HL-60/S4 treated with retinoic acid at 250 ng/mL for 4 days and 3 days (cell line): ENCODE data around the gene CASTOR1.

Experiments used
- in situ Hi-C: fragments of 300-500 bp; cut with MboI; formaldehyde crosslinking; loops from 2 replicates; pipeline ENCODE4 v1.7.0; 2022; ENCODE audit warnings: low sequenced_read_pairs

Gene CASTOR1

DNA sequence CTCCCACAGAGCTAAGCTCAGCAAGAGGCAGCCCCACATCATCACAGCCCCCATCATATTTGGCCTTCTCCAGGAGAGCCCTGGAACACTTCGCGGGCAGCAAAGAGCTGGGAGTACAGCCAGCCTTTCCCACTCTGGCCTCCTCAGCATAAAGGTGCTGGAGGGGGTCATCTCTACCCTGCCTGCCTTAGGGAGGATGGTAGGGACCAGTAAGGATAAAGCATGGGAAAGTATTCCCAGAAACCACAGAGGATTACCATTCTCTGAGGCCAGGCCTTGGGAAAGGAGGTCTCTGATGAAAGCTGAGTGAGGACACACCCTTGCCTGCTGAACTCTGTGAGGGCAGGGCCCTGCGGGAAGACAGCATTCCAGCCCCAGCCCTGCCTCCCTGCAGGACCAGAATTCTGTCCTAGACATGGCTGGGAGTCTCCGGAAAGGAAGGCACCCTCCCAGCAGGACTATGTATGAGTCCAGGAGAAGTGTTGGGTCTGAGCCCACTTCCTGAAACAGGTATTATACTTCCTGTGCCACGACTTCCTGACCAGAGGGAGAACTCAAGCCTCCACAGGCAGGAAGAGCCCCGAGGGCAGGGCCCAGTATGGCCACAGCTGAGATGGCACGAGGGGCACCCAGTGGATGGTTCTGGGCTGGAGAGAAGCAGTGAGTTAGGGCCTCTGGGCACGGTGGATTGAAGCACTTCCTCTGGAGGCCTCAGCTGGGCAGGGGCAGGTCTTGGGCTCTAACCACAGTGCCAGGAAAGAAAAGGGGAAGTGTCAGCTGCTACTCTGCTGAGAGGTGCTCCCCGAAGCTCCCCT, 12.9 kb upstream of the CASTOR1 start:
- in situ Hi-C loops = no loop called here

DNA sequence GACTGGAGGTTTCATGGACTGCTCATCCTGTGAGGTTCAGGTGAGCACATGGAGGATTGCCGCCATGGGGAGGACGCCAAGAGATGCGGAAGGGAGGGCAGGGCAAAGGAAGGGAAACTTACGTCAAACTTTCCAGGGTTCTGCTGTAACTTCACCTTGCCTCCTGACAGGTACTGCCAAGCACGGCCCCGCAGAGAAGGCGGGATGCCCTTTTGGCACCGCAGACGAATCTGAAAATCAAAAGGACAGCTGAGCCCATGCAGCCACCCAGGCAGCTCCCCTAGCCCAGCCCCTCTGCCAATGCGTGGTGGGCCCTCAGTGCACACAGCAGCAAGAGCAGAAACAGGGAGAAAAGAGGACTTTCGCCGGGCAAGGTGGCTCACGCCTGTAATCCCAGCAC, 10.0 kb upstream of the CASTOR1 start:
- in situ Hi-C loops = no loop called here

DNA sequence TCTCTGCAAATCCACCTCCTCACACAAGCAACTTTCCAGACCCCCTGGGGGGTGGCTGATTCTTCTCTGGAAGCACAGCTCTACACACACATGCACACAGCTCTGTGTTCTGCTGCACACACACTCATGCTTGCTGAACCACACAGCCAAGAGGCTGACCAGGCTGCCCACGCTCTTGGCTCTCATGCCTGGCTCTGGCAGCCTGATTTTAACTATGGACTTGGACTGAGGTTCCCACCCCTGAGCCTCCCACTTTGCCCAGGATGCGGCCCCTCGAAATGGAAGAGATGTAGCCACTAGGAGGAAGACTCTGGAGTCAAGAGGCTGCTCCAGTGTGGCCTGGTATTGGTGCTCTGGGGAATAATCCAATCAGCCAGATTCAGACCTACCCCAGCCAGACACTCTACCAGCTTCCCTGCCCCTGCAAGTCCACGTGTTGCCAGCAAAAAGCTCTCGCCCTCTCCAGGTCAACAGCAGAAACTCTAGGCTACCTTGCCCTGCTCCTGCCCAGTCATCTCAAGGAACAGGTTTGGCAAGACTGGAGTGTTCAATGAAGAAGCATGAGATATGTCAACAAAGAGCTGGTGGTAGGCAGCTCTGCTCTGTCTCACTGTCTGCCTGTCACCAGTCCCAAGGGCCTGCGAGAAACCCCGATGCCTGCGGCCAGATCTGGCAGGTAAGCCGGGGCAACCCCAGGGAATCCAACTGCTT, 8.8 kb upstream of the CASTOR1 start:
- in situ Hi-C loops = no loop called here

DNA sequence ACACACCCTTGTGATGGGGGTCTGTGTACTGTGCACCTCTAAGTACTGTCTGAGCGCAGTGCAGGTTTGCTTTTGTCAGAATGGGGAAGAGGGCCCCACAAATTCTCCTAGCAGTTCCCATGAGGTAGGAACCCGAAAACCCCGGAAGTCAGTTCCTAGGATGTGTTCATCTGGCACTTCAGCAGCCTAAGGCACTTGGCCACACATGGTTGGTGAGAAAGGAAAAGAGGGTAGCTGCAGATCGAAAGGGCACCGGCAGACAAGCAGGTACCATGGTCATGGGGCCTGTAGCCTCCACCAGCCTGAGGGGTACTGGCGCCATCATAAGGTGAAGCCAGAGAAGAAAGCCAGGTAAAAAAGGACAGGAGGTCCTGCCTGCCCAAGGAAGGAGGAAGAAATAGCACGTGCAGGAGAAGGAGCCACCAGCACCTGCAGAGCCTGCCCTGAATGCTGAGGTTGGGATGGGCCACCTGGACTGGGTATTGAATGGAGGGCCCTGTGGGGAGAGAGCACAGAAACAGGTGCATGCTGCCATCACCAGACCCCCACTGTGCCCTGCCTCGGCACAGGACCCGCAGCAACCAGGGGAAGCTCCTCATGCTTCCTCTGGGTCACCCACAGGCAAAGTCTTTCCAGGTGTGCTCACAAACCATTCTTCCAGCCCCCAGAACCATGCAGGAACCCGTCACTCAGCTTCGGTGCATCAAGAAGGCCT, 8.1 kb upstream of the CASTOR1 start:
- in situ Hi-C loops = no loop called here

DNA sequence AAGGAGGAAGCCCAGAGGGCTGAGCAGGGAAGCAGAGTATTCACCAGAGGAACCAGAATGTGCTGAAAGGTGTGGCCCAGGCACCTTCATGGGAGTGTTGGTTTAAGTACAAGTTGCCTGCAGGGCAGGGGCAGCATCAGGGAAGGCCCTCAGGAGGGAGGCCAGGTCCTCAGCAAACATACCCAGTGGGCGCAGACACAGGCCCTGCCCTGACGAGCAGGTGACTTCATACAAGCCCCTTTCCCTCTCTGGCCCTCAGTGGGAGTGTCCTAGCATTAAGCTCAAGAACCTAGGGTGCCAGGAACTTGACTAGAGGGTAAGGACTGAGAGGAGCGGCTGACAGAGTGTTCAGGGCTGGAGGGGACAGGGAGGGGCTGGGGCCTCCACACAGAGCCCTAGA, 7.5 kb upstream of the CASTOR1 start:
- in situ Hi-C loops = no loop called here

DNA sequence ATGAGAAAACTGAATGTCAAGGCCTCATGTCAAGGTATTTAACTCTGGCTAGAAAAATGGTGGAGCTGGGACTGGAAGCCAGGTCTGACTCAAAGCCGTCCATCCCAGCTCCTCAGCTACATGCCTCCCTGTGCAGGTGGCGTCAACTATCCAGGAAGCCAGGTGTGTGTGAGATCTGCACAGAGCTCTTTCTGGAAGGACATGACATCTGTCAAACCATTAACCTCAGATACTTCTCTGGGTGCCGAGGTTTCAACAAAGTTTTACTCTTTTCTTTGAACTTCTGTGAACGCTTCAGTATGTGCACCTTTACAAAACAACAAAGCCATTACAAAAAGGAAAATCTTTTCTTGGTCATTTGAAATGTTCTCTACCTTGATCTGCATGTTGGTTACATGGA, 7.0 kb upstream of the CASTOR1 start:
- in situ Hi-C loops = no loop called here

DNA sequence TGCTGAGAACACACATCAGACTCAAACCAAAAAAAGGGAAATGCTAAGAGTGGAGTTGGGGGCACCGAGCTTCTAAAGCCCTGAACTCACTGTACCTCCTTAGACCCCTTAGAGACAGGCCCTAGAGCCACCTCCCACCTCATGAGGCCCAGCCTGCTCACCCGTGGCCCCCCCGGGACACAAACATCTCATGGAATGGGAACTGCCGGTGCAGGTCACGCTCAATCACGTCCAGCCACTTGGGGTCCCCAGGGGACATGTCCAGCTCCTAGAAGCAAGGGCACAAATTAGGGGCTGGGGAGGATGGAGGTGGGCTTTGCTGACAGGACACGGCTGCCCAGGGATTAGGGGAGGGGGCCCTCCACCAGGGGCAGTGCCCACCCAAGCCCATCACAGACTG, 6.3 kb upstream of the CASTOR1 start:
- in situ Hi-C loops = no loop called here

DNA sequence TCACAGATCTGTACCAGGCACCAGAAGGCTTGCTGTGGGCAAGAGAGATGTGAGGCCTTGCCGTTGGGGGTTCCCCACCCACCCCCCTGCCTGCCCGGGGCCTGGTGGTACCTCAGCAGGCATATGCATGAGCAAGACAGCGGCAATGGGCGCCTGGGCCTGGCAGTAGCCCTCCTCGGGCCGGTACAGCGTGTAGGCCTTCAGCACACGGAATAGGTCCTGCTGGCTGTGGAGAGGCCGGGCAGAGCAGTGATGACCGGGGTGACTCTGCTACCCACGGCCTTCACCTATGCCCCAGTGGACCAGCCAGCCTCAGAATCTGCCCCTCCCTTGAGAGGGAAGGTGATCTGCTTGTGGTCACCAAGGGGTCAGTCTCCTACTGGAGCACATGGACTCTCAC, 5.5 kb upstream of the CASTOR1 start:
- in situ Hi-C loops = no loop called here

DNA sequence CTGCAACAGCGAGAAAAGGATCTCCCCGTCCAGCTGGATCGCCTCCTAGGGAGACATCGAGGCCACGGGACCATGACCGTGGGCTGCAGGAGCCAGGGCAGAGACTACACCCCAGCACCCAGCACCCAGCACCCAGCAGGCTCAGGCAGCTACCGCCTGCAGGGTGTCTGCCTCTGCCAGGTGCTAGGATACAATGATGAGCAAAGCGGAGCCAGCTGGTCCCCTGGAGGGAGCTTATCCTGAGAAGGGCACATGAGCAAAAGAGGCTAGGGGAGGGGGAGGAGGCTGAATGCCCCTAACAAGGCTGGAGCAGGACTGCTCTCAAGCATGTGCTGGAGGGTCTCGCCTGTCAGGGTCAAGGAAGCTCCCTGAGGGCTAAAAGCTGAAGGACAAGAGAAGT, 4.8 kb upstream of the CASTOR1 start:
- in situ Hi-C loops = no loop called here

DNA sequence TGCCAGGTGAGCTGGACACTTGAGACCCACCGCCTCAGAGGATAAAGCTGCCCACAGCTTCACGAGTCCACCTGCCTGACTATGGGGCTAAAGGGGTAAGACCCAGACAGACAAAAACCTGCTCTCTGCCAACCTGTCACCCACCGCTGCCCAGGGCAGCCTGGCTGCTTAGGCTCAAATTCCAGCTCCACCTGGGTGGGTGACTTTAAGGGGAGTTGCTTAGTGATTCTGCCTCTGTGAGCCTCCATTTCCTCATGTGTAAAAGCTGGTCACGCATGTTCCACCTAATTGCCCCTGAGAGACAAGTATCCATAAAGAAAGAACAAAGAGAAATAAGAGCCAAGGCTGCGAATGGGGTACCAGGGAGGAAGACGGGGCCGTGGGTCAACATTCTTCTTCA, 3.7 kb upstream of the CASTOR1 start:
- in situ Hi-C loops = no loop called here

DNA sequence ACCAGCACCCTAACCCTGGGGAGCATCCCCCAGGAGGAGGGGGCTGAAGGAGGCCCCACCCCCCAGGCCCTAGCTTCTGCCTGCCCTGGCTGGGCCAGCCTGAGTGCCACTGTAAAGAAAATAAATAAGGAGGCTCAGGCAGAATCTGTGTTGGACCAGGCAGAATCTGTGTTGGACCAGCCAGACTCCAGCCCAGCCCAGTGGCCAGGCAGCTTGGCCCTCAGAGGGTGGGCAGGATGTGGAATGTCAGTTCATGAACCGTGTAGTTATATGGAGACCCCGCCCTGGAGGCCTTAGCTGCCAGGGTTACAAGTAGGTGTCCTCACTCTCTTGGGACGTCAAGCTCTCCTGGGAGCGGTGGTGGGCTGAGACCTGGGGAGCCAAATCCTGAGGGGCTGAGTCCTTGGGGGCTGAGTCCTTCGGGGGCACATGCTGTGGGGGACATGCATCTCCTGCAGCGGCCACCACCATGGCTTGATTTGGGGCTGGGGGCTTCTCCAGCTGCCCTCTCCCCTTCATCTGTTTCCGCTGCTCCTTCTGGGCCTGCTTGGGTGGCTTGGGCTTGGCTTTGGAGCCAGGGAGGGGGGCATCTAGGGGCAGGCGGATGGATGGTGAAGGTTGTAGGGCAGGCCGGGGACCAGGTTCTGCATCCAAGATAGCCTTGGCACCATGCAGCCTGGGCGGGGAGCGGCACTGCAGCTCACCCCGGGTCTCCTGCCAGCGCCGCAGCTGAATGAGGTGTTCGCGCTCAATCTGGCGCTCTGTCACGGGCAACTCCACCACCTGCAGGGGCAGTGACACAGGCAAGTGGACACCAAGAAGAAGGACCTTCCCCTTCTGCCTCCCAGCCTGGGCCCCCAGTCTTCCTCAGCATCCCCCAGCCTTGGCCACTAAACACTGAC, 3.0 kb upstream of the CASTOR1 start:
- in situ Hi-C loops = no loop called here

DNA sequence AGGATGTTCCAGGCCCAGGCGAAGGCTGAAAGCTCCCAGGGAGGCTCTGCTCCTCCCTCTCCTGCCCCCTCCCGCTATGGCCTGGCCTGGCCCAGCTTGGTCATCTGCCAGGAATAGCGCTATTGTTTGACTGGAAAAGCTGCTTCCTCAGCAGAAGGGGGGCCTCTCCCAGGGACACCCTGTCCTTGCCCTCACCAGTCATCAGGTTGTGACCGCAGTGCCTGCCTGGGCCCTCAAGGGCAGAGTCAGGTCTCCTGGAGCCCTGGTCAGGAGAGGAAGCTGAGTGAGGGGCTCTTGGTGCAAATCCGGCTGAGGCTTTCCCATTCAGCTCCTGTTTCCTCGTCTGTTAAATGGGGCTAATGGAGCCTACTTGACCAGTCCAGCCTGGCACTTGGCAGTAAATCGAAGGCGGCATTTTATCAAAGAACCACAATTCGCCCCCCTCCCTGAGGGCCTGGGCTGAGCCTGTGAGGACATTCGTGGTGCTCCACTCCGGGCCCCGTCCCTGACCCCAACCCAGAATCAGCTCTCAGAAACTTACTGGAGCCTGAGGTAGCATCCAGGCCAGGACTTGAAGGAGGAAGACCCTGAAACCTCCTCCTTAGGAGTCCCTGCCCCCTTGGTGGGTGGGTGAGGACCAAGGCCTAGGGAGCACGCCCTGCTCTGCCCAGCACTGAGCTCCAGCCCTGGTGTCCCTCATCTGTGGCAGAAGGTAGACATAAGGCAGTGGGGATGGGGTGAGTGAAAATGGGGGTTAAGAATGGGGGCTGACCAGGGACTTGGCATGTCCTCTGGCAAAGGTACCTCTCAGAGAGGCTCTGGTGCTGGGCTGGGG, 2.0 kb upstream of the CASTOR1 start:
- in situ Hi-C loops = no loop called here

DNA sequence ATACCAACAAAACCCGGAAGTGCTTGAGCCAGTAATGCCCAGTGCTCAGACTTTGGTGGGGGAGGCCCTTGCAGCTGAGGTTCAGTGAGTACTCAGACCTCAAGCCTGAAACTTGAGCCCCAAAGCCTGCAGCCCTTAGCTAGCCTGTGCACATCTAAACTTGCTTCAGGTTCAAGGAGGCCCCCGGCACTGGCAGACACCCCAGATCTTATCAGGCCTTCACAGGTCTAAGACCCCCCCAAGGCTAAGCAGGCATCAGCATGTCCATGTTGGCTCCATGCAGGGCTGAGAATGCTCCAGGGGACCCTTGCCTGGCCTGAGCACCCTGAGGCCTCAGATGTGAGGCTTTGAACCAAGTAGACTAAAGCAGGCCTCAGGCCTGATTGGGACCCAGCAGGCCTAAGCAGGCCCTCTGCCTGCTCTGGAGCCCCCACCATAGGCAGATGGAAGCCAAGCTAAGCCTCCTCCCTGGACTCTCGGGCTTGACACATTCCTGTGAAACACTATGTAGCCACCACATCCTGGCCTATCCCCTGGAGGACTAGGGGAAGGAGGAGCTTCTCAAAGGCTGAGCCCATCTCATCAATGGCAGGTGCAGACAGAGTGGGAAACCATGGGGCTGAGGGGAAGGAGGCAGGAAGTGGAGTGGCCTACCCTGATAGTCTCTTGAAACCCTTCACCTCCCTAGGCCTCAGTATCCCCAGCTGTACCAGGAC, 1.2 kb upstream of the CASTOR1 start:
- in situ Hi-C loops = no loop called here

DNA sequence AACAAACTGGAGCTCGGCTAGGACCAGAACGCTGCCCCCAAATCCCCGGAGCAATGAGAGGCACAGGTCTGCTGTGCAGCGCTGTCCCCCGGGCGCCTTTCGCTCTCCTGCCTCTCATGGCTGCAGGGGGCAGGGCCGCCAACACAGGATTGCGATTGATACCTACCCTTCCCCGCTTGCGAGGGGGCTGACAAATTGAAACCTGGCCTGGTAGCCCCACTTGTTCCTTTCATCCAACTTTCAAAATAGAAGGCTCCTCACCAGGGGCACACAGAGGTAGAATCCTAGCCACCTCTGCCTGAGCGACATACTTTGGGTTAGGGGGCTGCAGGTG, 642 bp upstream of the CASTOR1 start:
- in situ Hi-C loops = no loop called here

DNA sequence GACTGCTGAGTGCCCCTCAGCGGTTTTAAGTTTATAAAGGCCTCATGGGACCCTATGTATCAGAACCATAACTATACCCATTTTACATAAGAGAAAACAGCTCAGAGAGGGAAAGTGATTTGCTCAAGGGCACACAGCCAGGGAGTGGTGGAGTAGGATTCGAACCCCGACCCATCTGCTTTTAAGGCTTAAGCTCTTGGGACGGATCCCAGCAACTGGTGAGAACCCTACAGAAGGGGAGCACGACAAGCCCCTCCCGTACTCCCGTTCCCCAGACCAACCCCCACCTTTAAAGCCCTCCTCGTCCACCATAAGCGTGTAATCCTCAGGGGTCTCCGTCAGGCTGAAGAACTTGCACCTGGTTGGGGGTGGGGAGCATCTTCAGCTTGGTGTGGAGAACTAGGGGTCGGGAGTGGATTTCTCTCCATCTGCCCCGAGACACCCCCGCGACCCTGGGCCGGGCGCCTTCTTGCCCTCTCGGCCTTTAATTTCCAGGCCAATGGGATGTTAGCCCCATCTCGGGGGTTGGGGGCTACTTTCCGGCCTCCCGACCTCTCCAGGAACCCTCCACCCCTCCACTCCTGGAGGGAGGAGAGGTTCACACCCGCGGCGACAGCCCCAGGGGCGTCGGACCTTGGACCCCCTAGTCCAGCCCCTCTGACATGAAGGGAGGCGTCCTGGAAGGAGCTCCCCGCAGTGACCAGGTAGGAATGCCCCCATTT, 725 bp downstream of the CASTOR1 start:
- in situ Hi-C loops = no loop called here

DNA sequence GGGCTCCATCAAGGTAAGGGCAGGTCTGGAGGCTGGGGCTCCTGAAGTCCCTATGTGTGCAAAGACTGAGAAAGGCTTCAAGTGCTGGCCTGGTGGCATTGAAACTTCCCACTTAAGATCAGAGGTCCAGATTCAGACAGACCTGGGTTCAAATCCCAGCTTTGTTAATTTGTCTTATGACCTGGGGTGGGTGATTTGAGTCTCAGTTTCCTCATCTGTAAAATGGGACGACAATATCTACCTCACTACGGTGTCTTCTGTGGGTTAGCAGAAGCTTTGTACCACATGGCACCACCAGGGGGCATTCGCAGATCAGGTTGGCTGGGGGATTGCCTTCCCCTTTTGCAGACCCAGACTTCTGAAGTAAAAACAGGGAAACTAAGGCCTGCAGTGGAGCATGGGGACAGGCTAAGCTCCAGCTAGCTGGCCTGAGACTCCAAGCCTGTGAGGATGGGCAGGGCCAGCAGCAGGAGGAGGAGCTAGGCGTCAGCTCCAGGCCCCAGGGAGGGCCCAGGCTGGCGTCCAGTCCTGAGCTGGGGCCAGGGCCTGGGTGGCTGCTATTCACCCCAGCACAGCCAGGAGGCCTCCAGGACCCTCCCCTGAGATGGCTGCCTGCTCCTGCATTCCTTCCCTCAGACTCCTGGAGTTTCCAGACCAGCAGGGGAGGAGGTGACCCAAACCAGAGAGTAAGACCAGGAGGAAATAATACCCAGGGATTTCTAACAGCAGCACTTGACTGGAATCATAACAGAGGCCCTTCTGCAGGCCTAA, 1.5 kb downstream of the CASTOR1 start:
- in situ Hi-C loops = no loop called here

DNA sequence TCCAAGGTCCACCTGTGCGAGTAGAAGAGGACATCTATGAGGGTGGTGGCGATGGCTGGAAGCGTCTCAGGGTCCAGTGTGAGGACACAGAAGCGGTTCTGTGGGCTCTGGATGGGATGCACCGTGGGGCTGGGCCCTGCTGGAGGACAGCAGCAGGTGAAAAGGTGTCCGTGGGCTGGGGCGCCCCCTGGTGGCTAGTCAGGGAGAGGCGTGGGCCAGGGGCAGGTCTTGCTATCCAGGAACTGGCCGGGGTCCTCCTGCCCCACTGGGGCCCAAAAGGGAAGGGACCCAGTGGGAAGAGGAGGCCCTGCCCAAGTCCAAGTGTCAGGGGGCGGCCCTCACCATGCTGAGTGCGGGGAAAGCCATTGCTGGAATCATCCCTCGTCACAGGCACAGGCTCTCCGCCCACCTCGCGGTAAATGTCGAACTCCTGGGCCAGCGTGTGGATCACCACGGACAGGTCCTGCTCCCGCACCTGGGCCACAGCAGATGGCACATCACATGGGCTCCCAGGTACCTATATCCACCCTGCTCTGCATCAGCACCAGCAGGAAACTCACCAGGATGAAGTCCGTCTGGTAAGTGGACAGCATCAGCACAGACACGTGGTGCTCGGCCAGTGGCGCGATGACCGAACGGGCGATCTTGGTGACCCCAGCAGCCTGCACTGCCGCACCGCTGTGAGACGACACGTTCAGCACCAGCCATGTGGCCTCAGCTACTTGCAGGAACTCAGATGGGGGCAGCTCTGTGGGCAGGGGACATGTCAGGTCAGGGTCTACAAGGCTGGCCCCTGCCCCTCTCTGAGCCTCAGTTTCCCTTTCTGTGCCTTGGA, 2.3 kb downstream of the CASTOR1 start:
- in situ Hi-C loops = no loop called here
